PC-3 (cell line): ENCODE results near the gene NOTCH4. TPM values are rescaled to one million over a fixed set of nuclear protein-coding genes. Genes with fewer than 3 reads are reported as not detected.
A peak's percentile ranks its signal among the peaks of the same experiment; 100 is the strongest.

Experiments used
- ATAC-seq: fragments of 200-7000 bp; cut with Tn5 transposase; 2 replicates; pipeline ENCODE4 v1.9.1; 2020; ENCODE audit warnings: mild to moderate bottlenecking, moderate library complexity
- BruUV-seq: library from RNA; stranded (reverse); fragments of 400-500 nt; replicated peaks from 2 replicates; lab custom pipeline; 2021; lab: Mats Ljungman, UMichigan
- CTCF ChIA-PET: fragments of 300-600 bp; sonication (Branson Sonifier 250); formaldehyde crosslinking; loops from one replicate; lab custom pipeline; 2022; ENCODE audit warnings: antibody characterized with exemption; lab: Charles Lee
- POLR2A ChIA-PET: fragments of 300-600 bp; sonication (Branson Sonifier 250); formaldehyde crosslinking; loops from one replicate; lab custom pipeline; 2022; ENCODE audit warnings: antibody characterized with exemption; ENCODE audit not compliant: unreplicated experiment; lab: Charles Lee
- DNase-seq: peaks from one replicate; pipeline ENCODE4 v3.0.0-alpha.2; 2015
- H2AFZ ChIP-seq: fragments of 300-600 bp; sonication (generic); 2 replicates; pipeline ENCODE4 v1.6.0; 2016; ENCODE audit warnings: antibody characterized with exemption, low read length
- H3F3A ChIP-seq: fragments of 300-600 bp; sonication (generic); one replicate; pipeline ENCODE4 v1.6.0; 2017; ENCODE audit warnings: antibody characterized with exemption, low read length, control low read depth, mild to moderate bottlenecking; ENCODE audit not compliant: unreplicated experiment
- H3K27ac ChIP-seq: fragments of 300-600 bp; sonication (generic); 2 replicates; pipeline ENCODE4 v1.5.1; 2016; ENCODE audit warnings: mild to moderate bottlenecking, low read length
- H3K27me3 ChIP-seq: fragments of 300-600 bp; sonication (generic); 2 replicates; pipeline ENCODE4 v1.6.1; 2016; ENCODE audit warnings: low read length, mixed read lengths
- H3K36me3 ChIP-seq: fragments of 300-600 bp; sonication (generic); 2 replicates; pipeline ENCODE4 v1.6.1; 2016; ENCODE audit warnings: low read depth, mixed run types, low read length, mixed read lengths
- H3K4me1 ChIP-seq: fragments of 300-600 bp; sonication (generic); 2 replicates; pipeline ENCODE4 v1.5.1; 2016; ENCODE audit warnings: low read length; ENCODE audit not compliant: insufficient read depth
- H3K4me2 ChIP-seq: fragments of 300-600 bp; sonication (generic); 2 replicates; pipeline ENCODE4 v1.6.0; 2016; ENCODE audit warnings: low read length
- H3K4me3 ChIP-seq: fragments of 300-600 bp; sonication (generic); 2 replicates; pipeline ENCODE4 v1.5.1; 2016; ENCODE audit warnings: mild to moderate bottlenecking, low read length, mixed read lengths
- H3K79me2 ChIP-seq: fragments of 300-600 bp; sonication (generic); 2 replicates; pipeline ENCODE4 v1.6.1; 2017; ENCODE audit warnings: low read length, mixed read lengths
- H3K9ac ChIP-seq: fragments of 300-600 bp; sonication (generic); 2 replicates; pipeline ENCODE4 v1.6.0; 2016; ENCODE audit warnings: mild to moderate bottlenecking, low read length
- H3K9me2 ChIP-seq: fragments of 300-600 bp; sonication (generic); replicated peaks from 2 replicates; pipeline ENCODE4 v1.6.1; 2016; ENCODE audit warnings: mixed run types, low read length, mixed read lengths
- H3K9me3 ChIP-seq: fragments of 300-600 bp; sonication (generic); 2 replicates; pipeline ENCODE4 v1.6.1; 2016; ENCODE audit warnings: low read length, mixed read lengths
- H4K20me1 ChIP-seq: fragments of 300-600 bp; sonication (generic); 2 replicates; pipeline ENCODE4 v1.6.1; 2016; ENCODE audit warnings: low read length, mixed read lengths
- EZH2 ChIP-seq: fragments of 300-600 bp; sonication (generic); IDR thresholded peaks from one replicate; pipeline ENCODE4 v1.6.1; 2017; ENCODE audit warnings: antibody characterized with exemption, mild to moderate bottlenecking, low read length; ENCODE audit not compliant: unreplicated experiment
- EZH2phosphoT487 ChIP-seq: fragments of 300-600 bp; sonication (generic); IDR thresholded peaks from 2 replicates; pipeline ENCODE4 v1.6.1; 2018; ENCODE audit warnings: mild to moderate bottlenecking, antibody characterized with exemption, low read length, borderline replicate concordance
- intact Hi-C: fragments of 100-400 bp; cut with micrococcal nuclease; formaldehyde crosslinking; loops from 2 replicates; pipeline ENCODE4 v1.9.0; 2023
- total RNA-seq: library from RNA; depleted of rRNA; stranded (reverse); fragments of >200 nt; gene quantifications from 2 replicates; pipeline ENCODE4 v1.2.3, GENCODE V29; 2014
- TF ChIP-seq, protein P1 (sequence below): fragments of 300-600 bp; sonication (generic); conservative IDR thresholded peaks from 2 replicates; pipeline ENCODE4 v1.5.1; 2017; ENCODE audit warnings: antibody characterized with exemption, low read depth, mild to moderate bottlenecking, low read length

Gene NOTCH4
- total RNA-seq, 1 experiment from 2014 or later: 1.7 TPM

DNA sequence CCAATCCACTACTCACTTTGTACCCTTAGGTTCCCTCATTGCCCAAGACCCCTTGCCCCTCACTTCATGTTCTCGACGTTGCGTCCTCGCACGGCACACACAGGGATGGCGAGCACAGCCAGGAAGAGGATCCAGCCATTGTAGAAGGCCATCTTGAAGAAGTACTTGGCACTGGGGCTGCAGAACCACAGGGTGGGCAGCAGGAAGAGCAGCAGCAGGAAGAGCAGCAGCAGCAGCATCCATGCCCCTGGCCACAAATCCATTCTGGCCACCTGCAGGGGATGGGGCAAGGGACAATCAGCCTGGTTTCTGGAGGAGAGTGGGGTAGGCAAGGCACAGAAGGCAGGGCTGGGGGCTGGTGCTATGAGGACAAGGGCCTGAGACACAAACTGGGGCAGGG lies 52.6 kb downstream of the NOTCH4 start:
- intact Hi-C loops: no loop called here
- no peak overlapping the region for H3K9ac ChIP-seq
- CTCF ChIA-PET: no interaction called here

DNA sequence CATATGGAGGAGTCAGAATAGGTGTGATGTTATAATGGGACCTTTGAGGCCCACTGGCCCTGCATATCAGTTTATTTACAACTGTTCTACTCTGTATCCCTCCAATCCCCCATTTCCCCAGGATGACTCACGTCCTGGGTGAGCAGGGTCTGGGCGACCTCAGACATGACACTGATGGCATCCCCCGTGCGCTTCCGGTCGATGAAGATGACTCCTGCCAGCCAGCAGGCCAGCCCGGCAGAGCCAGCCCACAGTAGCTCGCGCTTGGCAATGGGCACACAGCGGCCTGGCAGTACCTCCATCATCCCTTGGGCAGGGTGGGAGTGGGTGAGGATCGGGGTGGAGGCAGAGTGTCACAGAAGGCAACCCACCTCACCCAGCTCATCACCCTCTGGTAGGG lies 53.6 kb downstream of the NOTCH4 start:
- no peak overlapping the region for H3K27ac ChIP-seq
- no peak overlapping the region for H2AFZ ChIP-seq
- no peaks in the 10 kb centered on the region for H3K27me3 ChIP-seq
- no peaks in the 10 kb centered on the region for H3K9me2 ChIP-seq
- H3K9me3 ChIP-seq: no peaks in the 10 kb centered on the region
- H3K36me3 ChIP-seq: peaks cover 16% of the 10 kb centered on the region; the same call in 1 of the 2 replicates
- H3K4me1 ChIP-seq: peaks cover 9% of the 10 kb centered on the region; the same call in 1 of the 2 replicates
- ChIA-PET POLR2A (no interaction called here), CTCF (no interaction called here)
- H3K4me3 ChIP-seq: no peak overlapping the region
- H3K9ac ChIP-seq: no peak overlapping the region
- ATAC-seq: no peak
- DNase-seq: no peak
- TF ChIP-seq EZH2phosphoT487 (no peak), EZH2 (no peak)
- TF ChIP-seq, protein P1, sequence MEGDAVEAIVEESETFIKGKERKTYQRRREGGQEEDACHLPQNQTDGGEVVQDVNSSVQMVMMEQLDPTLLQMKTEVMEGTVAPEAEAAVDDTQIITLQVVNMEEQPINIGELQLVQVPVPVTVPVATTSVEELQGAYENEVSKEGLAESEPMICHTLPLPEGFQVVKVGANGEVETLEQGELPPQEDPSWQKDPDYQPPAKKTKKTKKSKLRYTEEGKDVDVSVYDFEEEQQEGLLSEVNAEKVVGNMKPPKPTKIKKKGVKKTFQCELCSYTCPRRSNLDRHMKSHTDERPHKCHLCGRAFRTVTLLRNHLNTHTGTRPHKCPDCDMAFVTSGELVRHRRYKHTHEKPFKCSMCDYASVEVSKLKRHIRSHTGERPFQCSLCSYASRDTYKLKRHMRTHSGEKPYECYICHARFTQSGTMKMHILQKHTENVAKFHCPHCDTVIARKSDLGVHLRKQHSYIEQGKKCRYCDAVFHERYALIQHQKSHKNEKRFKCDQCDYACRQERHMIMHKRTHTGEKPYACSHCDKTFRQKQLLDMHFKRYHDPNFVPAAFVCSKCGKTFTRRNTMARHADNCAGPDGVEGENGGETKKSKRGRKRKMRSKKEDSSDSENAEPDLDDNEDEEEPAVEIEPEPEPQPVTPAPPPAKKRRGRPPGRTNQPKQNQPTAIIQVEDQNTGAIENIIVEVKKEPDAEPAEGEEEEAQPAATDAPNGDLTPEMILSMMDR: no peak
- no peaks in the 10 kb centered on the region for H4K20me1 ChIP-seq
- peaks cover 16% of the 10 kb centered on the region for H3K79me2 ChIP-seq
- H3F3A ChIP-seq: no peaks in the 10 kb centered on the region
- H3K4me2 ChIP-seq: no peak overlapping the region
- intact Hi-C loops: no loop called here
- no TSS peak for BruUV-seq

More for the DNA sequence above, 52.6 kb downstream of the NOTCH4 start:
- TF ChIP-seq EZH2 (no peak), EZH2phosphoT487 (no peak)
- TF ChIP-seq, protein P1: no peak
- Histone ChIP-seq H4K20me1 (no peaks in the 10 kb centered on the region), H3K4me3 (no peak overlapping the region), H3K27ac (no peak overlapping the region), H3K36me3 (peaks cover 16% of the 10 kb centered on the region; the same call in 1 of the 2 replicates), H2AFZ (no peak overlapping the region), H3F3A (no peaks in the 10 kb centered on the region), H3K9me3 (no peaks in the 10 kb centered on the region), H3K79me2 (peaks cover 21% of the 10 kb centered on the region), H3K9me2 (no peaks in the 10 kb centered on the region), H3K27me3 (no peaks in the 10 kb centered on the region), H3K4me2 (no peak overlapping the region), H3K4me1 (peaks cover 11% of the 10 kb centered on the region)
- POLR2A ChIA-PET: no interaction called here
- ATAC-seq: no peak
- BruUV-seq: no TSS peak
- DNase-seq: no peak

GRCh38 chr6:32168807-32169591 lies 54.9 kb downstream of the NOTCH4 start:
- ChIA-PET POLR2A (interaction anchor here (0.6 kb wide), 1 partner anchor 14 kb away, joined by 3 read pairs; no protein-coding TSS in a partner anchor), CTCF (interaction anchor here (0.5 to 0.6 kb wide), 2 partner anchors 10 to 55 kb away, joined by 5 to 12 read pairs; partner anchors contain the start of gene NOTCH4)
- no peaks in the 10 kb centered on the region for H3F3A ChIP-seq
- DNase-seq (no peak), ATAC-seq (peak; percentile 29; the same call in 1 of the 2 replicates)
- no peak overlapping the region for H3K4me2 ChIP-seq
- H3K9me3 ChIP-seq: no peaks in the 10 kb centered on the region
- H3K36me3 ChIP-seq: peaks cover 16% of the 10 kb centered on the region; the same call in 1 of the 2 replicates
- no peaks in the 10 kb centered on the region for H3K27me3 ChIP-seq
- BruUV-seq: no TSS peak
- no peak overlapping the region for H3K4me3 ChIP-seq
- intact Hi-C loops: no loop called here
- no peak overlapping the region for H3K9ac ChIP-seq
- no peak for TF ChIP-seq EZH2phosphoT487
- TF ChIP-seq, protein P1: 0 out of 2 replicates have a peak, but pooled peaks have one; percentile 12
- TF ChIP-seq EZH2: no peak
- no peaks in the 10 kb centered on the region for H3K9me2 ChIP-seq
- H3K27ac ChIP-seq: no peak overlapping the region
- H3K79me2 ChIP-seq: peaks cover 3% of the 10 kb centered on the region; the same call in 1 of the 2 replicates
- no peaks in the 10 kb centered on the region for H3K4me1 ChIP-seq
- no peak overlapping the region for H2AFZ ChIP-seq
- H4K20me1 ChIP-seq: no peaks in the 10 kb centered on the region
